ENCODE data around the gene TMC5.
"Not testable (repeated sequence)": the region's sequence is repeated elsewhere in the genome, so short reads cannot be mapped to it uniquely, and the experiment has no call there.

The TMC5 gene

GRCh38 chr16:19542138-19542821 is 124.6 kb downstream of the TMC5 start:
- DNase-seq (ENCODE audit: low read depth in 2 of 2) = no peak

- not testable (repeated sequence) for DNase-seq (ENCODE audit: low read depth in 2 of 2)
Observed at GRCh38 chr16:19543278-19543996, 125.8 kb downstream of the TMC5 start.

GRCh38 chr16:19548144-19548543 is 130.5 kb downstream of the TMC5 start:
- DNase-seq (ENCODE audit: low read depth in 2 of 2) = no peak
